Ishikawa (cell line): ENCODE data around the gene PRKCD.

Experiments
- CEBPB ChIP-seq: IDR thresholded peaks from 2 replicates; pipeline ENCODE4 v1.6.1; 2012
- CREB1 ChIP-seq: IDR thresholded peaks from 2 replicates; pipeline ENCODE4 v1.6.1; 2012; ENCODE audit warnings: low read depth
- EGR1 ChIP-seq: IDR thresholded peaks from 2 replicates; pipeline ENCODE4 v1.6.1; 2012
- EP300 ChIP-seq: IDR thresholded peaks from 2 replicates; pipeline ENCODE4 v1.6.1; 2012; ENCODE audit warnings: borderline replicate concordance
- NFIC ChIP-seq: IDR thresholded peaks from 2 replicates; pipeline ENCODE4 v1.6.1; 2012
- RAD21 ChIP-seq: IDR thresholded peaks from 2 replicates; pipeline ENCODE4 v1.6.1; 2012; ENCODE audit warnings: low read depth
- TAF1 ChIP-seq: IDR thresholded peaks from 2 replicates; pipeline ENCODE4 v1.6.1; 2012; ENCODE audit warnings: low read depth, mild to moderate bottlenecking
- TEAD4 ChIP-seq: IDR thresholded peaks from 2 replicates; pipeline ENCODE4 v1.6.1; 2012
- YY1 ChIP-seq: IDR thresholded peaks from 2 replicates; pipeline ENCODE4 v1.6.1; 2012; ENCODE audit warnings: low read depth
- ZBTB7A ChIP-seq: IDR thresholded peaks from 2 replicates; pipeline ENCODE4 v1.6.1; 2012; ENCODE audit warnings: low read depth
- TF ChIP-seq, protein P1 (sequence below): IDR thresholded peaks from 2 replicates; pipeline ENCODE4 v1.6.1; 2012; ENCODE audit warnings: low read depth, mild to moderate bottlenecking
- TF ChIP-seq, protein P2 (sequence below): IDR thresholded peaks from 2 replicates; pipeline ENCODE4 v1.6.1; 2012
- TF ChIP-seq, protein P3 (sequence below): IDR thresholded peaks from 2 replicates; pipeline ENCODE4 v1.6.1; 2012

DNA sequence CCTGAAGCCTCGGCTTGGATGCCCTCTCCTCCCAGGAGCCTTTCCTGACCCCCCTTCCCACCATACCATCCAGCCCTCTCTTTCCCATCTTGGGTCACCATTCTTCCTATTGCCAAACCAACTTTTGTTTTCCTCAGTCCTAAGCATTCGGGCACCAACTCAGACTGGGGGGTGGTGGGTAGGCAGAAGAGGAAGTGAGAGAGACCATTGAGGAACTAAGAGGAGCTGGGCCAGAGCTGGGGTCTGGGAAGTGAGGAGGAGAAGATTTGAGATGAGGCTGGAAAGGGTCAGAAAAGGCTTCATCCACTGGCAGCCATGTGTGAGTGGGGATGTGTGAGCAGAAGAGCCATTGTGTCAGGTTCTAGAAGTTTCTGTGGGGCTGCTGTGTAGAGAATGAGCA, 57.1 kb downstream of the PRKCD start:
- TF ChIP-seq ZBTB7A (no peak), YY1 (no peak), EP300 (no peak), CREB1 (no peak), RAD21 (no peak), NFIC (no peak), TAF1 (no peak), CEBPB (no peak), TEAD4 (no peak), EGR1 (no peak)
- TF ChIP-seq, protein P1, sequence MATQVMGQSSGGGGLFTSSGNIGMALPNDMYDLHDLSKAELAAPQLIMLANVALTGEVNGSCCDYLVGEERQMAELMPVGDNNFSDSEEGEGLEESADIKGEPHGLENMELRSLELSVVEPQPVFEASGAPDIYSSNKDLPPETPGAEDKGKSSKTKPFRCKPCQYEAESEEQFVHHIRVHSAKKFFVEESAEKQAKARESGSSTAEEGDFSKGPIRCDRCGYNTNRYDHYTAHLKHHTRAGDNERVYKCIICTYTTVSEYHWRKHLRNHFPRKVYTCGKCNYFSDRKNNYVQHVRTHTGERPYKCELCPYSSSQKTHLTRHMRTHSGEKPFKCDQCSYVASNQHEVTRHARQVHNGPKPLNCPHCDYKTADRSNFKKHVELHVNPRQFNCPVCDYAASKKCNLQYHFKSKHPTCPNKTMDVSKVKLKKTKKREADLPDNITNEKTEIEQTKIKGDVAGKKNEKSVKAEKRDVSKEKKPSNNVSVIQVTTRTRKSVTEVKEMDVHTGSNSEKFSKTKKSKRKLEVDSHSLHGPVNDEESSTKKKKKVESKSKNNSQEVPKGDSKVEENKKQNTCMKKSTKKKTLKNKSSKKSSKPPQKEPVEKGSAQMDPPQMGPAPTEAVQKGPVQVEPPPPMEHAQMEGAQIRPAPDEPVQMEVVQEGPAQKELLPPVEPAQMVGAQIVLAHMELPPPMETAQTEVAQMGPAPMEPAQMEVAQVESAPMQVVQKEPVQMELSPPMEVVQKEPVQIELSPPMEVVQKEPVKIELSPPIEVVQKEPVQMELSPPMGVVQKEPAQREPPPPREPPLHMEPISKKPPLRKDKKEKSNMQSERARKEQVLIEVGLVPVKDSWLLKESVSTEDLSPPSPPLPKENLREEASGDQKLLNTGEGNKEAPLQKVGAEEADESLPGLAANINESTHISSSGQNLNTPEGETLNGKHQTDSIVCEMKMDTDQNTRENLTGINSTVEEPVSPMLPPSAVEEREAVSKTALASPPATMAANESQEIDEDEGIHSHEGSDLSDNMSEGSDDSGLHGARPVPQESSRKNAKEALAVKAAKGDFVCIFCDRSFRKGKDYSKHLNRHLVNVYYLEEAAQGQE: no peak
- TF ChIP-seq, protein P2, sequence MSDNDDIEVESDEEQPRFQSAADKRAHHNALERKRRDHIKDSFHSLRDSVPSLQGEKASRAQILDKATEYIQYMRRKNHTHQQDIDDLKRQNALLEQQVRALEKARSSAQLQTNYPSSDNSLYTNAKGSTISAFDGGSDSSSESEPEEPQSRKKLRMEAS: no peak
- TF ChIP-seq, protein P3, sequence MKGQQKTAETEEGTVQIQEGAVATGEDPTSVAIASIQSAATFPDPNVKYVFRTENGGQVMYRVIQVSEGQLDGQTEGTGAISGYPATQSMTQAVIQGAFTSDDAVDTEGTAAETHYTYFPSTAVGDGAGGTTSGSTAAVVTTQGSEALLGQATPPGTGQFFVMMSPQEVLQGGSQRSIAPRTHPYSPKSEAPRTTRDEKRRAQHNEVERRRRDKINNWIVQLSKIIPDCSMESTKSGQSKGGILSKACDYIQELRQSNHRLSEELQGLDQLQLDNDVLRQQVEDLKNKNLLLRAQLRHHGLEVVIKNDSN: no peak
